Measurements from ENCODE around the gene FDX2.

DNA sequence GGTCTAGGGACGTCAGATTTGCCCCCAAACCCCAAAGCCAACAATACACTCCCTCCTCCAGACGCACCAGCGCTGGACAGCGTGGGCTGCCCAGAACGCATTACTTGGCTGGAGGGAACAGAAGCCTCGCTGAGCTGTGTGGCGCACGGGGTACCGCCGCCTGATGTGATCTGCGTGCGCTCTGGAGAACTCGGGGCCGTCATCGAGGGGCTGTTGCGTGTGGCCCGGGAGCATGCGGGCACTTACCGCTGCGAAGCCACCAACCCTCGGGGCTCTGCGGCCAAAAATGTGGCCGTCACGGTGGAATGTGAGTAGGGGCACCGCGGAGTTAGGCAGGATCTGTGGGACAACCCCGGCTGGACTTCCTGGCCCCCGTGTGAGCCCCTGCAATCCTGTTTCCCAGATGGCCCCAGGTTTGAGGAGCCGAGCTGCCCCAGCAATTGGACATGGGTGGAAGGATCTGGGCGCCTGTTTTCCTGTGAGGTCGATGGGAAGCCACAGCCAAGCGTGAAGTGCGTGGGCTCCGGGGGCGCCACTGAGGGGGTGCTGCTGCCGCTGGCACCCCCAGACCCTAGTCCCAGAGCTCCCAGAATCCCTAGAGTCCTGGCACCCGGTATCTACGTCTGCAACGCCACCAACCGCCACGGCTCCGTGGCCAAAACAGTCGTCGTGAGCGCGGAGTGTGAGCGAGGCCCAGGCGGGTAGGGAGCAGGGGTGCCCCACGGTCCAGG is 22.0 kb downstream of the FDX2 start:
- TF ChIP-seq, protein P1, sequence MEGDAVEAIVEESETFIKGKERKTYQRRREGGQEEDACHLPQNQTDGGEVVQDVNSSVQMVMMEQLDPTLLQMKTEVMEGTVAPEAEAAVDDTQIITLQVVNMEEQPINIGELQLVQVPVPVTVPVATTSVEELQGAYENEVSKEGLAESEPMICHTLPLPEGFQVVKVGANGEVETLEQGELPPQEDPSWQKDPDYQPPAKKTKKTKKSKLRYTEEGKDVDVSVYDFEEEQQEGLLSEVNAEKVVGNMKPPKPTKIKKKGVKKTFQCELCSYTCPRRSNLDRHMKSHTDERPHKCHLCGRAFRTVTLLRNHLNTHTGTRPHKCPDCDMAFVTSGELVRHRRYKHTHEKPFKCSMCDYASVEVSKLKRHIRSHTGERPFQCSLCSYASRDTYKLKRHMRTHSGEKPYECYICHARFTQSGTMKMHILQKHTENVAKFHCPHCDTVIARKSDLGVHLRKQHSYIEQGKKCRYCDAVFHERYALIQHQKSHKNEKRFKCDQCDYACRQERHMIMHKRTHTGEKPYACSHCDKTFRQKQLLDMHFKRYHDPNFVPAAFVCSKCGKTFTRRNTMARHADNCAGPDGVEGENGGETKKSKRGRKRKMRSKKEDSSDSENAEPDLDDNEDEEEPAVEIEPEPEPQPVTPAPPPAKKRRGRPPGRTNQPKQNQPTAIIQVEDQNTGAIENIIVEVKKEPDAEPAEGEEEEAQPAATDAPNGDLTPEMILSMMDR (IDR thresholded peaks at IDR 0.05; ENCODE audit: poor library complexity), result no peak
- no peak for TF ChIP-seq EZH2 (IDR thresholded peaks at IDR 0.05; ENCODE audit: borderline replicate concordance)
- TF ChIP-seq EZH2phosphoT487 (IDR thresholded peaks at IDR 0.05; ENCODE audit: low read depth, severe bottlenecking, unreplicated experiment), result no peak
